HG03460 (cell line): Measurements from ENCODE around the gene SMARCD3.

Source experiments
- ATAC-seq: cut with Tn5 transposase; IDR thresholded peaks from one replicate; pipeline ENCODE4 v1.9.1; 2021; ENCODE audit not compliant: unreplicated experiment

Gene SMARCD3

DNA sequence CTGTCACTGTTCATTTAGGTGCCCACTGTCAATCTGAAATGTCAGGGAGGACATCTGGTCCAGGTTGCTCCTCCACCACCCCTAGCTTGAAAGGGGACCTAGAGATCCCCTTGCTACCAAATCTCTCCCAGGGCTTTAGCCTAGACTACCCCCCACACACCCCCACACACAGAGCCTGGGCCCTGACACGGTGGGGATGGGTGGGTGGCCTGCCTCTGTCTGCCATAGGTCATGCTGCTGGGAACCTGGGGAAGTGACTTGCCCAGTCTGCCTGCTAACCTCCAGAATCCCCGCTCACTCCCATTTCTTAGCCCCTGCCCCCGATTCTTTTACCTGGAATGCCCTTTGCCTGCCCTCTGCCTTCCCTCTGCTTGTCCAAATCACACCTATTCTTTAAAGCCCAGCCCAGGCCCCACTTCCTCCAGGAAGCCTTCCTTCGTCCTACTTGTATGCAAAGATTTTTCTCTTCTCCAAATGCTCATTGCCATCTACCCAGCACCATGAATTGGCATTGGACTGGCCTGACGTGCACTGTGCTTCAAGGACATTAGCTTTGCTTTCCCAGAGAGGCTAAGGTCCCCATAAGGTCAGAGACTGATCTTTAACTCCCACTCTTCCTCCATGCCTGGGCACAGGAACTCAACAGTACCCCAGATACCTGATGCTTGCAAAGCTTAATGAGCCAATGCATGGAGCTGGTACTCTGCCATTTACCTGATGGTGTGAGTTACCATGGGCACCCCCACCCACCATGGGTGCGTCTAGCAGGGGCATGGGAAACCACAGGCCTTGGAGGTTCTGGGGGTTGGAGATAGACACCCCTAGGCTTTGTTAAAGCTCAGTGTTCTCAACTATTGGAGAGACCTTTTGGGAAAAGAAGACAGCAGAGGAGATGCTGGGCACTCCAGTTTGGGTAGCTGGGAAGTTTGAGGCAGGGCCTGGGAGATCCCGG, 2.0 kb upstream of the SMARCD3 start:
- ATAC-seq, result no peak

DNA sequence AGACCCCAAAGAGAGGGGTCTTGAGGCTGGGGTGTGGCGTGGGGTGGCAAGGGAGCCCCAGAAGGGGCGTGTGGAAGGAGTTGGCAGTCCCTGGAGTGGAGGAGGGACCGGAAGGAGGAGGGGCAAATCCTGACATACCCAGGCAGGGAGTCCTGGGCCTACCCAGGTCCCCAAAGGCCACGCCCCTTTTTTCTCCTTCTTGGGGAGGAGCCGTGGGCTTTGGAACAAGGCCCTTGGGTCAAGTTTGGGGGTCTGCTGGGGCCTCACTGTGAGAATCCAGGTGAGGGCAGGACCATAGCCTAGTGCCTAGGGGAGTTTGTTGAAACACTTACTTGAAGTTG, 1.2 kb upstream of the SMARCD3 start:
- ATAC-seq, result no peak

DNA sequence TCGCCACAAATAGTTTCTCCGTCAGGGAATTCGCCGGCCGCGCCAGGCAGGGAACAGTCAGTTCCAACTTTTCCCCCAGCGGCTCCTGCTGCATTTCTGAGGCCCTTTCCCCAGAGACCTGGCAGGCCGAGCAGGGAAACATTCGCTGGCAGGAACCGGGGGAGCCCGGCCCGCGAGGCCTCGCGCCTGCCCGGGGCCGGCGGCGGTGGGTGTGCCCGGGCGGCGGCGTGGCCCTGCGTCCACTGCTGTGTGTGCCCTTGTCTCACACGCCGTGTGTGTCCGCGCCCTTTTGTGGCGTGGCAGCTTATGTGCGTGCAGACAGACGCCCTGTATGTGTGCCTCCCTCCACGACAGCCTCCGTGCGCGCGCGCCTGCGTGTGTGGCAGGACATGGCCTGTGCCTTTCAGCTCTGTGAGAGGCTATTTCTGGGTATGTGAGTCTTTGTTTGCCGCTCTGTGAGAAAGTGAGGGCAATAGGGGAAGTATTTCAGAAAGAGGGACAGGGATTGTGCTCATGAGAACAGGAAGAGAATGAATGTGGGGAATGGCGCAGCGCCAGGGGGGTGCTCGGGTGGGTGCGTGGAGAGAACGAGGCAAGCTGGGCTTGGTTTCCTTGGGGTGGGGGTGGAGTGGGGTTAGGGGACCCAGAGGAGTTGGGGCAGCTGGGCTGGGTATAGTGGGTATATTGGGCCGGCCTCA, 689 bp upstream of the SMARCD3 start:
- ATAC-seq, result no peak

DNA sequence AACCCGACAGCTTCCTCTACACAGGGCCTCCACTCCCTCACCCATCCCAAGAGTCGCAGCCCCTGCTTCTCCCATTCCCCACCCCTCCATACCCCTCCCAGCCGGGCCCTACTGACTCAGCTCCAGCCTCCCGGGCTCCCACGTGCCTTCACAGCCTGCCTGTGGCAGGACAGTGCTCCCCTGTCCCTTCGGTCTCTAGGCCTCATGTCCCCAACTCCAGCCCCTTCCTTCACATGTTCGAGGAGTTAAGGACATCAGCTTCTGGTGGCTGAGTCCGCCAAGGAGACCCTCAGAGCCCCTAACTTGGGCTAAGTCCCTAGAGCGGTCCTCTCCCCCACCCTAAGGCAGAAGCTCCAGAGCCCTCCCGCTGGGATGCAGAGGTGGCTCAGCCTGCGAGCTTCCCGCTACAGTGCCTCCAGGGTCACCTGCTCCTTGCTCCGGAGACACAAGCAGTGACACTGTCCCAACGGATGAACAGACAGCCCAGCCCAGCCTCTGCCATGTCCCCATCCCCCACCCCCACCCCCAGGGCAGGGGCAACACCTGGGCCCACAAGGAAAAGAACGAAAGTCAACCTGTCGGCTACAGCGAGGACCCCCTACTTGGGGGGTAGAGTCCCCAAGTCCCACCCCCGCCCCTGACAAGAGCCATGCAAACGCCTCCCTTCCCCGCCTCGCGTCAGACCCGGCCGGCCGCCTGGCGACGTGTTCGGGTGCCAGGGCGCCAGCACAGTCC, 716 bp downstream of the SMARCD3 start:
- ATAC-seq, result no peak

DNA sequence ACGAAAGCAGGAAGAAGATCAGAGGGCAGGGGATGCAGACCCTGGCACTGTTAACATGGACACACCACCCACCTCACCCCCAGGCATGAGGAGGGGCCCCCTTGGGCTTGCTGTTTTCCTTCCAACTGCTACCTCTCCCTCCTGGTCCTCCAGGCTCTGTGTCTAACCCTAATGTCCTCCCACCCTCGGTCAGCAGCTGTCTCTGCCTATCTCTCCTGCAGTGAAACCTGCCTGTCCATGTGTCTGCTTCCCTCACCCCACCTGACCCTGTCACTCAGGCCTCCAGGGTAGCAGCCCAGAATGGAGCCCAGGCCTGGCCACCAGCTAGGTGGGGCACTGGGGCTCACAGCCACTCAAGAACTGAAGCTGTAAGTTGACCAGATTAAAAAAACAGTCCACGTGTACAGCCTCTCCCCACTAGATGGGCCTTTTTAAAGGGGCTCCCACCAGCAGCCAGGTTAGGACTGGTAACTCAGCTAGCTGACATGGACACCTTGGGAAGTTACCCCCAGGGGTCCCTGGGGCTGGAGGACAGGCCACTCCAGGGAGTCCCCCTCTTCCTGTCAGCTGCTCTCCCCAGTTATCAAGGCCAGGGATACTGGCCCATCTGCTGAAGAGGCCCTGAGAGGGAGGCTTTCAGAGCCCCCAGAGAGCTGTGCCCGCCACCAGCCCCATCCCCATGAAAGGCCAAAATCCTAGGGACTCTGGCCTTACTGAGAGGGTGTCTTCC, 1.5 kb downstream of the SMARCD3 start:
- no peak for ATAC-seq

DNA sequence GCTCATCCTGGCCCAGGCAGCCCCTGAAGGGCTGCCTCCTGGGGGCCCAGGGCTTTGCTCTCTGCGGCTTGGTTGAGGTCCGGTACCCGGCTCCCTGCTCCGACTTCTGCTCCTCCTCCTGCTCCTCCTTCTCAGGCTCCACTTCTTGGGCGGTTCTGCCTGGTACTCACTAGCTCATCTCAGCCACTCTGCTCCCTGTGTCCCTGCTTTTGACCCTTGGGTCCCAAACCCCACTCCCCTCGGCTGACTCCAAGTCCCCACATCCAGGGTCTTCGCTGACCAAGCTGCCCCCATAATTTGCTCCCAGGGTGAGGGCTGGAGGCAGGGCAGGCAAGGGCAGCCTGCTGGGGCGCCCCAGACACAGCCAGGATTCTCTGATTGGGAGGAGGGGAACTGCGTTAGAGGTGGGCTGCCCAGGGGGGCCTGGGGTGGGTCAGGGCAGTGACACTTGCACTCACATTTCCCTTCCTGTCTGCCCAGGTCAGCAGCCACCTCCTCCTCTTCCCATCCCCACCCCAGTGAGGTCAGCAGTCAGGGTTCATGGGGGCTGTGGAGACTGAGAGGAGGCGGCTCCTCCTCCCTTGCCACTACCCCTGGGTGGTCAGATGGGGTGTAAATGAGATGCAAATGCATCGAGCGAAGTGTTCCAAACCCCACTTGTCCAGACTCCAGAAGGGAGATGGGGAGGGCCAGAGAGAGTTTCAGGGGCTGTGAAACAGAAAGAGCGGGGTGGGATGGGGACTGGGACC, 2.2 kb downstream of the SMARCD3 start:
- ATAC-seq, result no peak

DNA sequence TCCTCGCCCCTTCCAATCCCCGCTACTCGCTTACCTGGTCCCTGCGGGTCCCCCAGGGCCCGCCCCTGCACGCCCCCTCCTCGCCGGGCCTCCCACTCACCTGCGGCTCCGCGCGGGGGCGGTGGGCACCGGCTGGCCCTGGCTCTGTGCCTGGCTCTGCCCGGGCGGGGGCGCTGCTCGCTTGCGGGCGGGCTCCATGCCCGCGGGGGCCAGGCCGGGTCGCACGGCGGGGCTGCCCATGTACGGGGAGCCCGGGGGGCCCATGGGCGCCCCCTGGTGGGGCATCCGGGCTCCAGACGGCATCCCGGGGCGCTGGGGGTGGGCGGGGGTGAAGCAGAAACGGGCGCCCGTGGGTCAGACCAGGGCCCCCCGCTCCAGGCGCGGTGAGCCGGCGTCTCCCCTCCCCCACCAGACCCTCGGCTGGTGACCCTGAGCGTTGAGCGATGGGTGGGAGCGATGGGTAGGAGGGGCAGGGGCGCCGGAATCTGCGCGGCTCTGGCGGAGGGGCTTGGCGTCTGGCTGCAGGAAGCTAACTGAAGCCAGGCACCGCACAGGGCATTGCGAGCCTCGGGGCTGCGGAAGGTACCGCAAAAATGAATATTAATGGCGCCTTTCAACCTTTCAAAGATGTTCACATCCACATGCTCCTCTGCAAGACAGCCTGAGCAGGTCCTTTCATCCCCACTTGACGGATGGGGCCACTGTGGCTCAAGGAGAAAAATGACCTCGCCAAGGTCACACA, 3.0 kb downstream of the SMARCD3 start:
- ATAC-seq, result no peak

DNA sequence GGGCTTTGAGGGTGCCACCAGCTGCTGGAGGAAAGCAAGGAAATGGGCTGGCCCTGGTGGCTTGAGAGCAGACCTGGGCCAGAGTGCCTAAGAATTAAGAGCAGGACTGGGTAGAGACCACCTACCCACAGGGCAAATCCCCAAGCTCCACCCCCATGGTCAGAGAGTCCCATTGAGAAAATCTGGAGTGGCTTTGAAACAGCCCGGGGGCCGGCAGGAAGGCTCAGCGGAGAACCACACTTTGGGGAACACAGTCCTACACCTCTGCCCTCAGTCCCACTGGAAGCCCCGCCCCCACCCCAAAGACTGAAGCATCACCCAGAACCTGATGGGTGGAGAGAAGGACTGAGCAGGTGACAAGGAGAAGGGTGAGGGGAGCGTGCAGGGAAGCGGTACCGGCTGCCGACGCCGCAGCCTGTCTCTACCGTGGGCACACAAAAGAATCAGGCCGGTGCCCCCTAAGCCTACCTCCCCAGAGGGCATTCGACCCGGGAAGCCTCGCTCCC, 3.6 kb downstream of the SMARCD3 start:
- ATAC-seq, result no peak

DNA sequence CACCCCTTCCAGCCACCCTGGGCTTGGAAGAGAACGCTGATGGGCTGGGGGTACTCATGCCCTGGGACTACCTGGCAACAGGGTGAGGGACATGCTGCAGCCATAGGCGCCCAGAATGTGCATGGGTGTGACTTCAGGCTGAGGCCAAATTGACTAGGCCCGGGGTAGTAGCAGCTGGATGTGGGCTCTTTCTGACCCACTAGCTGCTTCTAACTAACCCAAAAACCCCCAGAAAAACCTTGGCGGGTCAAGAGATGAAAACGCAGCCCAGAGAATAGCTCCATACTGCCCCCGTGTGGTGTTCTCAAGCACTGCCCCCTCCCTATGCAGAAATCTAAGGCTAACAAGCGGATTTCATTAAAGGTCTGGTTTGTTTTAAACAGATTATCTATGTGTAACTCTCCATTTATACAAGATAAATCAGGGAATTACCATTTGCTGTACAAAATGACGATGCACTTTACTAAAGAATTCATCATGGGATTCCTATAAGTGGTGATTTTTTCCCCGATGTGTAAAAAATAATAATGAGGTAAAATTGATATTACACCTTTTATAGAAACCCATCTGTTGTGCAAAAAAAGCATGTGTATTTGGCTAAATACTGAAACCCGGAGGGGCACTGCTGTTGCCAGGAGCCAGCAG, 4.2 kb downstream of the SMARCD3 start:
- ATAC-seq, result no peak

DNA sequence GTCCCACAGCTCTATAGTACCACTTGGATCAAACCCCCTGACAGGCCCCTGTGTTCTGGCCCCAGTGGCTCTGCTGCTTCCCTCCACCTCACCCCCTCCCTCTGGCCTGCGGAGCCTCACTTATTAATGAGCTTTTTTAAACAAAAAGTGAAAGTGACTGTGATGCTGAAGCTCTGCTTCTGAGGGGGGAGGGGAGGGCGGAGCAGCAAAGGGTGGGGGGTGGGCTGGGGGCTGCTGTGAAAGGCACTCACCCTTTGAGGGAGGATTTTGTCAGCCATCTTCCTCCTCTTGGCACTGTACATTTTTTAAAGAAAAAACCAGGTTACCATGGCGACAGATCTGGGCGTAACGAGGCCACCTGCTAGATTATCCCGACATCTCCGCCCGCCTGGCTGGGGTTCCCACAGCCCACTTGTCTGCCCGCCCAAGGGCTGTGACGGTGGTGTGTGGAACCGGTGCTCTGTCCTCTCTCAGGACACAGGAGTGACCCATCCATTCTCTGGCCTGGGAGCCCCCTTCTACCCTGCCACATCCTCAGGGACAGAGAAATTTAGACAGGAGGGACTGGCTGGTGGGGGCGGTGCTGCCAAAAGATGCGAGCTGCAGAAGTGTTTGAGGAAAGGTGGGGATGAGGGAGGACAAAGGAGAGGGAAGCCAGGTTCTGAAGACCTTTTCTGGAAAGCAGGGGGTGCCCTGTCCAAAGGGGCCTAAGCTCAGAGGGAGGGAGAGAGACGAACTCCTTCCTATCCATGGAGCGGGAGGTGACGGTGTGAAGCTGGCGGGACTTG, 4.9 kb downstream of the SMARCD3 start:
- ATAC-seq, result no peak

DNA sequence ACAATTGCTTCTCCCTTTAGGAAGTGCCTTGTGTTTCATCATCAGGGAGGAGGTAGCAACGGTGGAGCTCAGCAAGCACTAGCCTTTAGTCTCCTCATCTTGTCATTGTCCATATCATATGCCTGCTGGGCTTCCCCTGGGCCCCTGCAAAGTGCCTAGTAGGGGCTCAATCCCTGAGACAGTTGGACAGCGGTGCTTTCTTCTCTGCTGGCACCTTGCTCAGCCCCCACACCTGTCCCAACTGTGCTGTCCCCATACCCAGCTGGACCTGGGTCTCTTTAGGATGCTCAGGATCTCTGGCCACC, 5.5 kb downstream of the SMARCD3 start:
- ATAC-seq, result no peak

DNA sequence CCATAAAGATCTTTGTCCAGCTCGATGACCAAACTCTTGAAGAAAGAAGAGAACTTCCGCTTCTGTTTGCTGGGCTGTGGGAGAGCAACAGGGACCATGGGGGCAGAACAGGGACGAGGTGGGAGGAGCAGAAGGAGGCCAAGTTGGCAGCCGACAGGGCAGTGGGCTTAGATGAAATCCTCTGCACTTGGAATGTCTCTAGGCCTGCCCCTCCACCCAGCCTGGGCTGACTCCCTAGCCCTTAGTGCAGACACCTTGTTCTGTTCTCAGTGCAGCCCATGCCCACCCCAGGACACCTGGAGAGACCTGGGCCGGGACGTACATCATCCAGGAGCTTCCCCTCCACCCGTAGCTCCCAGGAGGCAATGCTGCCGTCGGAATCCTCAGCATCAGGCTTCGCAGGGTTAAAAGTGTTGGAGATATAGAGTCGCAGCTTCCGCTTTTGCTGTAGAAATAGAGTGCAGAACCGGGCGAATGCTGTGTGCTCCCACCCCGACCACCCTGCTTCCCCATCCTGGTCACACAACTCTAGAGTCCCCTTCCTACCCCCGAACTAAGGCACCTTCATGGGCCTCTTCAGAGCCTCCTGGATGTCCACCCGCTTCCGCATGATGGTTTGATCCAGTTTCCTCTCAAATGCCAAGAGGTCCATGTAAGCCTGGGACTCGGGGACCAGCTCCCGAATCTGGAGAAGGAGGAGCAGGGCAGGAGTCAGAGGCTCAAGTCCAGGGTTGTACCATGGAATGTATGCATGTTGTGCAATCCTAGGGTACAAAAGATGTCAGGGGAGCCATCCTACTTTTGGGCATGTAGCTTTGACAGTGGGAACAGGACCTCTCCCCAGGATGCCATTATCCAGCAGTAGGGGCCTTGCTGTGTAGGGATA, 6.1 kb downstream of the SMARCD3 start:
- no peak for ATAC-seq

DNA sequence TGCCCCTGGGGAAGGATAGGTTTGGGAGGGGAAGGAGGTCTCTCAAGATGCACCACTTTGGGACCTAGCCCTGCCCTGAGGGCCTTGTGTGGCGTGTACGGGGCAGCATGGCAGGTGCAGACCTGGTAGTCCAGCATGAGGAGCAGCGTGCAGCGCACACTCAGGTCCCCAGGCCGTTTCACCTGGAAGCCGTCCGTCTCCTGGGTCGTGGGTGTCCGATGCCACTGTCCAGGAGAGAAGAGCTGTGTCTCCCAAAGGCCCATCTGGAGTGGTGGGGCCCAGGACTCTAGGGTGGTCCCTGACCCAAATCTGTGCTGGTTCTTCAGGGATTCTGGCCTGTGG, 6.8 kb downstream of the SMARCD3 start:
- no peak for ATAC-seq

DNA sequence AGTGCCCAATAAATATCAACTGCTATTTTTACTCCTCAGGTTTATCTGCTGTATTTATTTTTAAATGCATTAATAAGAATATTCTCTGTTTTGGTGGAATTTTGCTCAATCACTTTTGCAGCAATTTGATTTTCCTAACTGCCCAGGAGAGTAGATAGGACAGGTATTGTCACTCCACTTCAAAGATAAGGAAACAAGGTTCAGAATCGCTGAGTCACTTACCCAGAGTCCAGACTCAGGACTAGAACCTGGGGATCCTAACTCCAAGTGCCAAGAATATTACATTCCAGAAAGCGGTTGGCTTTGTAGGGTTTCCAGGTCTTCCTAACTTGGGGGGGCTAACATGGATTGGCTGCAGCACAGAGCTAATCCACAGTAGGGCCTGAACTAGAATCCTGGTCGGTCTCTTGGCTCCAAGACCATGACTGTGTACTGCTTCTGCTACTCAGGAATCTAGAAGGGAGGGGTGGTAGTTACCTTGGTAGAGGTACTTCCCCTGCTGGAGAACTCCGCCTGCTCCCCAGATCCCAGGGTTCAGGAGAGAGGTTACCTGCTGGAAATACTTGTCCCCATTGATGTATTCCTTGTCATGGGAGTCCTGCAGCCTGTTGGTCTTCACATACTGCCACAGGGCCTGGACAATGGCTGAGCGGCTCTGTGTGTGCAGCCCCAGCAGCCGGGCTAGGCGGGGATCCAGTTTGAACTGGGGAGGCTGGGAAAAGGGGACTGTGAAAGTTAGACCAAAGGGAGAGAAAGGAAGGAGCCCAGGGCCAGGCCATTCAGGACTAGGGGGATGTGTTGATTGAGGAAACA, 7.3 kb downstream of the SMARCD3 start:
- no peak for ATAC-seq

DNA sequence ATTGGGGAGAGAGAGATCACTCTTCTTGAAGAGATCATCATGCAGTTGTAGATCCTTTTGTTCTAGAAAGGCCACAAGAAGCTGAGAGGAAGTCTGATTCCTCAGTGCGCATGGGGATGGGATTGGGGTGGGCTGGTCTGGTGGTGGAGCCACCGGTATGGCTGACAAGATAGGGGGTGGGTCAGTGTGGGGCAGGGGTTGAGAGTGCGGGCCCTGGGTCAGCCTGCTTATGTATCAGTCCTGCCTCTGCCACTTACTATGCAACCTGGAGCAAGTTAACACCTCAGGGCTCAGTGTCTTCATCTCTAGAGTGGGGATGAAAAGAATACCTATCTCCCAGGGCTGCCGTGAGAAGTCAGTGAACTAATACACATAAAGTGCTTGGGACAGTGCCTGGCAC, 8.0 kb downstream of the SMARCD3 start:
- ATAC-seq, result no peak

DNA sequence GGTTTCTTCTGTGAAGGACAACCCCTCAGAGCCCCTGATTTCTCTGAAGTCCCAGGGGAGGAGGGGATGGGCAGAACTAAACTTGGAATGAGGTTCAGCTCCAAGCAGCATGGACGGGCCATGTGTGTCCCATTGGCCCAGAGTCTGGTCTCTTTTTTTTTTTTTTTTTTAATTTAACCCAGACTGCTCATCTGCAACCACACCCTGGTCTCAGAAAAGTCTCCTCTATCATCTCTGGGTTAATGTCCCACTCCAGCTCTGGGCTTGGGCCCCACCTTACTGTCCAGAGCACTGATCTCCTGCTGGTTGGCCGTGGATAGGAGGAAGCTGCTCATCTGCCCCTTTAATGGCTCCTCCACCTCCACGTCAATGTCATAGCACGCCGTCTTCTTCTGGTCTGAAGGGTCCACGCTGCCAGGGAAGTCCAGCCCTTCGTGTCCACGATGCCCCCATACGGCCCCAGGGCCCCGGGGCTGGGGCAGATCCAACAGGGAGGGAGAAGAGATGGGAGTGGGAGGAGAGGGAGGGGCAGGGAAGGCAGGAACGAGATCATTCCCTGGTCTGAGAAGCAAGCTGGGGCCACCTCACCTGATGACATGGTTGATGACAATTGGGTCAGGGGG, 8.5 kb downstream of the SMARCD3 start:
- ATAC-seq, result no peak
